ENCODE measurements around the gene CCND3. TPM values are rescaled to one million over a fixed set of nuclear protein-coding genes. Genes with fewer than 3 reads are reported as not detected.
A peak's percentile ranks its signal among the peaks of the same experiment; 100 is the strongest.

Gene CCND3
- polyA plus RNA-seq, 3 donors = 21.0 to 31.1 (median 25.1) TPM

GRCh38 chr6:41894366-41895299 lies 47.0 kb downstream of the CCND3 start:
- peak in 5 of 11 donors; percentile 10 to 35 (median 12) for DNase-seq (ENCODE audit: extremely low read depth in 1 of 11, low read depth in 9 of 11, low spot score in 4 of 11)

GRCh38 chr6:41892921-41893564 lies 48.6 kb downstream of the CCND3 start:
- DNase-seq (ENCODE audit: extremely low read depth in 1 of 11, low read depth in 9 of 11, low spot score in 4 of 11) = no peak

GRCh38 chr6:41887331-41887751 lies 54.3 kb downstream of the CCND3 start:
- DNase-seq (ENCODE audit: extremely low read depth in 1 of 11, low read depth in 9 of 11, low spot score in 4 of 11) = no peak

GRCh38 chr6:41885930-41886329 lies 55.7 kb downstream of the CCND3 start:
- DNase-seq (ENCODE audit: extremely low read depth in 1 of 11, low read depth in 9 of 11, low spot score in 4 of 11) = no peak

- DNase-seq (ENCODE audit: extremely low read depth in 1 of 11, low read depth in 9 of 11, low spot score in 4 of 11) = no peak
Observed at GRCh38 chr6:41884957-41885356, 56.7 kb downstream of the CCND3 start.

Other genes starting within 250 kb of the CCND3 start
- gene TFEB, start 206.2 kb downstream of the CCND3 start, polyA plus RNA-seq (ENCODE audit: insufficient read length in 3 of 3) = 1 to 10 TPM; 5.5 to 9.8 (median 9.6) TPM
- gene PGC, start 194.4 kb downstream of the CCND3 start, polyA plus RNA-seq (ENCODE audit: insufficient read length in 3 of 3) = under 1 TPM in 2 of 3 donors, not detected in 1; 0.07 to 0.26 TPM
- gene FRS3, start 161.9 kb downstream of the CCND3 start, polyA plus RNA-seq (ENCODE audit: insufficient read length in 3 of 3) = 1 to 10 TPM; 4.4 to 7.8 (median 6.6) TPM
- gene PRICKLE4, start 161.0 kb downstream of the CCND3 start, polyA plus RNA-seq (ENCODE audit: insufficient read length in 3 of 3) = 1 to 10 TPM; 4.2 to 8.0 (median 7.2) TPM
- gene TOMM6, start 154.1 kb downstream of the CCND3 start, polyA plus RNA-seq (ENCODE audit: insufficient read length in 3 of 3) = 100 to 1,000 TPM; 199 to 246 (median 231) TPM
- gene USP49, start 46.4 kb downstream of the CCND3 start, polyA plus RNA-seq (ENCODE audit: insufficient read length in 3 of 3) = 10 to 100 TPM; 13.1 to 14.5 (median 13.2) TPM
- gene MED20, start 20.7 kb downstream of the CCND3 start, polyA plus RNA-seq (ENCODE audit: insufficient read length in 3 of 3) = 10 to 100 TPM; 36.0 to 38.6 (median 36.0) TPM
- gene BYSL, start 20.3 kb downstream of the CCND3 start, polyA plus RNA-seq (ENCODE audit: insufficient read length in 3 of 3) = 10 to 100 TPM; 23.8 to 32.6 (median 29.4) TPM
- gene TAF8, start 108.7 kb upstream of the CCND3 start, polyA plus RNA-seq (ENCODE audit: insufficient read length in 3 of 3) = 10 to 100 TPM; 19.9 to 25.8 (median 20.4) TPM
- gene C6orf132, start 200.8 kb upstream of the CCND3 start, polyA plus RNA-seq (ENCODE audit: insufficient read length in 3 of 3) = 1 to 10 TPM; 4.3 to 5.5 (median 5.2) TPM
- gene GUCA1A, start 231.6 kb upstream of the CCND3 start, polyA plus RNA-seq (ENCODE audit: insufficient read length in 3 of 3) = under 1 TPM; 0.15 to 0.23 (median 0.19) TPM

Measured in renal cortex interstitium (tissue), 11 donors.